HL-60 (cell line): ENCODE measurements around the gene BTBD2.

Experiments used
- DNase-seq, 2 experiments: peaks; one replicate each; pipeline ENCODE4 v3.0.0-alpha.2; 2010 to 2020; ENCODE audit warnings: low read depth in 1 of 2, low spot score in 1 of 2
- H3K27ac ChIP-seq: fragments of 250-450 bp; sonication (Bioruptor Pico); replicated peaks from 2 replicates; pipeline ENCODE4 v1.5.1; 2020; ENCODE audit warnings: mild to moderate bottlenecking, moderate library complexity
- H3K27me3 ChIP-seq: fragments of 250-450 bp; sonication (Bioruptor Pico); 2 replicates; pipeline ENCODE4 v1.5.1; 2021; ENCODE audit warnings: mild to moderate bottlenecking, moderate library complexity; ENCODE audit not compliant: insufficient read depth, poor library complexity, severe bottlenecking
- H3K4me3 ChIP-seq: replicated peaks from 2 replicates; pipeline ENCODE4 v1.5.1; 2011; ENCODE audit warnings: mild to moderate bottlenecking, control low read depth, low read length; ENCODE audit not compliant: insufficient read depth
- GABPA ChIP-seq: IDR thresholded peaks from 2 replicates; pipeline ENCODE4 v1.6.1; 2012; ENCODE audit warnings: low read depth
- POLR2AphosphoS5 ChIP-seq: IDR thresholded peaks from 2 replicates; pipeline ENCODE4 v1.6.1; 2012; ENCODE audit warnings: low read depth
- SPI1 ChIP-seq: IDR thresholded peaks from 2 replicates; pipeline ENCODE4 v1.6.1; 2012; ENCODE audit warnings: low read depth, mild to moderate bottlenecking, borderline replicate concordance
- TF ChIP-seq, protein P1 (sequence below): IDR thresholded peaks from one replicate; pipeline ENCODE4 v1.5.1; 2011; ENCODE audit warnings: low read length, control low read depth, inconsistent platforms; ENCODE audit not compliant: insufficient read depth
- TF ChIP-seq, protein P2 (sequence below): IDR thresholded peaks from 2 replicates; pipeline ENCODE4 v1.6.1; 2012; ENCODE audit warnings: low read depth; ENCODE audit not compliant: insufficient replicate concordance

Gene BTBD2

DNA sequence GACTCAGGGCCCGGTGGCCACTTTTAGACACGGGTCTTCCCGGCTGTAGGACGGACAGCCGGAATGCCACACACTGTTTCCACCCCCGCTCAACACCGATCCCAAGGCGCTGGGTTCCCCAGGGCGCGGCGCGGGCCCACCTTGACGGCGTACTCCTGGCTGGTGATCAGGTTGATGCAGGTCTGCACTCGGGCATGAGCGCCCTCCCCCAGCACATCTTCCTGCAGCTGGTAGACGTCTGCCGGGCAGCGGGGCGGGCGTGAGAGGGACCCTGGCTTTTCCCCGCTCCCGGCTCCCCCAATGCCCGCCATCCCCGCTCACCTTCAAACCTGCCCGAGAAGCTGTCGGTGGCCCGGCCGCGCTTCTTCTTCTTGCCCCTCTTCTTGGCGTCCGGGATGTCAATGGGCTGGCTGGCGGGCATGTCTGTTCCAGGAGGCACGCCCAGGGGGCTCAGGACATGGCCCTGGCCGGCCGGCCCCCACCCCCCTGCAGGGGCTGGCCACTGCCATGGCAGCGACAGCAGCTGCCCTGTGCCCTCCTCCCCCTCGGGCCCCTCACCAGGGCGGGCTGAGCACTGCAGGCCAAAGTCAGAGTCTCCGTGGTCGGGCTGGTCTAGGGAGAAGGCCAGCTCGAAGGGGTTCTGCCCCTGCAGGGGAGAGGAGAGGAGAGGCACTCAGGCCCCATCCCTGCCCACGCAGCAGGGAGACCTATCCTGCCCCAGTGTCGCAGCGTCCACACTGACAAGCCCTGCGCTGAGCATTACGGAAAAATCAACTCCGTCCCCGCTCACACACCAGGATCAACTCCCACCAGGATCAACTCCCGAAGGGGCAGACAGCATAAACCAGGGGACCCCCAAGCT is 30.8 kb upstream of the BTBD2 start:
- peak in 1 of 2 experiments; percentile 32 for DNase-seq
- Histone ChIP-seq H3K4me3 (no peak overlapping the region), H3K27ac (no peak overlapping the region), H3K27me3 (no peaks in the 10 kb centered on the region)
- TF ChIP-seq GABPA, result no peak
- no peak for TF ChIP-seq POLR2AphosphoS5
- TF ChIP-seq, protein P1, sequence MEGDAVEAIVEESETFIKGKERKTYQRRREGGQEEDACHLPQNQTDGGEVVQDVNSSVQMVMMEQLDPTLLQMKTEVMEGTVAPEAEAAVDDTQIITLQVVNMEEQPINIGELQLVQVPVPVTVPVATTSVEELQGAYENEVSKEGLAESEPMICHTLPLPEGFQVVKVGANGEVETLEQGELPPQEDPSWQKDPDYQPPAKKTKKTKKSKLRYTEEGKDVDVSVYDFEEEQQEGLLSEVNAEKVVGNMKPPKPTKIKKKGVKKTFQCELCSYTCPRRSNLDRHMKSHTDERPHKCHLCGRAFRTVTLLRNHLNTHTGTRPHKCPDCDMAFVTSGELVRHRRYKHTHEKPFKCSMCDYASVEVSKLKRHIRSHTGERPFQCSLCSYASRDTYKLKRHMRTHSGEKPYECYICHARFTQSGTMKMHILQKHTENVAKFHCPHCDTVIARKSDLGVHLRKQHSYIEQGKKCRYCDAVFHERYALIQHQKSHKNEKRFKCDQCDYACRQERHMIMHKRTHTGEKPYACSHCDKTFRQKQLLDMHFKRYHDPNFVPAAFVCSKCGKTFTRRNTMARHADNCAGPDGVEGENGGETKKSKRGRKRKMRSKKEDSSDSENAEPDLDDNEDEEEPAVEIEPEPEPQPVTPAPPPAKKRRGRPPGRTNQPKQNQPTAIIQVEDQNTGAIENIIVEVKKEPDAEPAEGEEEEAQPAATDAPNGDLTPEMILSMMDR, result no peak
- TF ChIP-seq, protein P2, sequence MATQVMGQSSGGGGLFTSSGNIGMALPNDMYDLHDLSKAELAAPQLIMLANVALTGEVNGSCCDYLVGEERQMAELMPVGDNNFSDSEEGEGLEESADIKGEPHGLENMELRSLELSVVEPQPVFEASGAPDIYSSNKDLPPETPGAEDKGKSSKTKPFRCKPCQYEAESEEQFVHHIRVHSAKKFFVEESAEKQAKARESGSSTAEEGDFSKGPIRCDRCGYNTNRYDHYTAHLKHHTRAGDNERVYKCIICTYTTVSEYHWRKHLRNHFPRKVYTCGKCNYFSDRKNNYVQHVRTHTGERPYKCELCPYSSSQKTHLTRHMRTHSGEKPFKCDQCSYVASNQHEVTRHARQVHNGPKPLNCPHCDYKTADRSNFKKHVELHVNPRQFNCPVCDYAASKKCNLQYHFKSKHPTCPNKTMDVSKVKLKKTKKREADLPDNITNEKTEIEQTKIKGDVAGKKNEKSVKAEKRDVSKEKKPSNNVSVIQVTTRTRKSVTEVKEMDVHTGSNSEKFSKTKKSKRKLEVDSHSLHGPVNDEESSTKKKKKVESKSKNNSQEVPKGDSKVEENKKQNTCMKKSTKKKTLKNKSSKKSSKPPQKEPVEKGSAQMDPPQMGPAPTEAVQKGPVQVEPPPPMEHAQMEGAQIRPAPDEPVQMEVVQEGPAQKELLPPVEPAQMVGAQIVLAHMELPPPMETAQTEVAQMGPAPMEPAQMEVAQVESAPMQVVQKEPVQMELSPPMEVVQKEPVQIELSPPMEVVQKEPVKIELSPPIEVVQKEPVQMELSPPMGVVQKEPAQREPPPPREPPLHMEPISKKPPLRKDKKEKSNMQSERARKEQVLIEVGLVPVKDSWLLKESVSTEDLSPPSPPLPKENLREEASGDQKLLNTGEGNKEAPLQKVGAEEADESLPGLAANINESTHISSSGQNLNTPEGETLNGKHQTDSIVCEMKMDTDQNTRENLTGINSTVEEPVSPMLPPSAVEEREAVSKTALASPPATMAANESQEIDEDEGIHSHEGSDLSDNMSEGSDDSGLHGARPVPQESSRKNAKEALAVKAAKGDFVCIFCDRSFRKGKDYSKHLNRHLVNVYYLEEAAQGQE, result no peak
- TF ChIP-seq SPI1, result no peak

DNA sequence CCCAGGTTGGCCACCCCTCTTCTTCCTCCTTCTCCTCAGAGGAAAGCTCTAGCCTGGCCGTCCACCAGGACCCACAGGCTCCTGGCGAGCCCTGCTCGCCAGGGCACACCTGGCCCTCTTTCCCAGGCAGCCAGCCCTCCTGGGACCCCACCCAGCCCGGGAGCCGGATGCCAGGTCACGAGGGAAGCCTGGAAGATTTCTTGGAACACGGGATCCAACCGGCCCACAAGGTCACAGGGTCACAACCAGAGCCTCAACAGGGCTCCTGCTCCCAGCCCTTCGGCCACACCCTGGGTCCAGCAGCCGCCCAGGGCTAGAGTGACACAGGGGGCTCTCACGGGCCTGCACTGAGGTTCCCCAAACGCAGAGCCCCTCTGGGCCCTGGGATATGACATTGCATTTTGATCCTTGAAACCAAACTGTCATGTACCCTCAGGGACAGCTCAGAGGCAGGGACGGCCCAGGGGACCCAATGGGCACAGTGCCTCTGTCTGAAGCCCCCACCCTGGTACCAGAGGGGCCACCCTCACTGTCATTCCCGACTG is 30.1 kb upstream of the BTBD2 start:
- Histone ChIP-seq H3K4me3 (no peak overlapping the region), H3K27me3 (no peaks in the 10 kb centered on the region), H3K27ac (no peak overlapping the region)
- TF ChIP-seq, protein P1, result no peak
- TF ChIP-seq SPI1 (no peak), GABPA (no peak), POLR2AphosphoS5 (no peak)
- TF ChIP-seq, protein P2, result no peak
- DNase-seq, result no peak

DNA sequence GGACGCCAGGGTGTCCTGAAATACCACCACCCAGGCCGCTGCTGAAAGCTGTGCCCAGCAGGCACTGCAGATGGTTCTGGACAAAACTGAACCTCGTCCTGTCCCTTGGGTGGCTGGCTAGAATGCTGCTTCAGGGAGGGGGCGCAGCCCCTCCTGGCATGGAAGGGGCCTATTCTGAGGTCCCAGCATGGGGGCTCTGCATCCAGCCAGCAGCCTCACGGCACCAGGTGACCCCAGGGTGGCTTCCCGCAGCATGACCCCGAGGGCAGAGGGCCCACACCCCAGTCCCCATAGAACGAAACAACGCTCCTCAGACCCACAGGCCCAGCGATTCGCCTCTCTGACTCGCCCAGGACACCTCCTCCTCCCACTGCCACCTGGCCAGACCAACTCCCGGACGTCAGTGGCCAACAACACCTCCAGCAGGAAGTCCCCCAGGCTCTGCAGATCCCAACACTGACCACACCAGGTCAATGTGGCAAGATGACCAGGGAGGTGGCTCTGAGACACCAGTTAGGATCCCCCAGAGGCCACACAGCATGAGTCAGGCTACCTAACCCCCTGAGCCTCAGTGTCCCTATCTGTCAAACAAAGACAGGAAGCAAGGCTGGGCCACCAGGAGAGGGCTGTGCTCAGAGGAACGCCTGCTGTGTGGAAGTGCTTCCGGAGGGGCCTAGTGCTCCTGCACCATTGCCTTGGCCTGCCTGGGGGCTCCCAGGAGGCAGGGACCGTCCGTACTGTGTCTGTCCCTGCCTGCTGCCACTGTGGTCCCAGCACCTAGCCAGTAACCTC is 29.4 kb upstream of the BTBD2 start:
- H3K27ac ChIP-seq, result no peak overlapping the region
- TF ChIP-seq GABPA (no peak), SPI1 (no peak), POLR2AphosphoS5 (no peak)
- TF ChIP-seq, protein P2, result no peak
- TF ChIP-seq, protein P1, result no peak
- no peak for DNase-seq
- no peak overlapping the region for H3K4me3 ChIP-seq
- H3K27me3 ChIP-seq, result no peaks in the 10 kb centered on the region
